ENCODE data around the gene CCDC146.

DNA sequence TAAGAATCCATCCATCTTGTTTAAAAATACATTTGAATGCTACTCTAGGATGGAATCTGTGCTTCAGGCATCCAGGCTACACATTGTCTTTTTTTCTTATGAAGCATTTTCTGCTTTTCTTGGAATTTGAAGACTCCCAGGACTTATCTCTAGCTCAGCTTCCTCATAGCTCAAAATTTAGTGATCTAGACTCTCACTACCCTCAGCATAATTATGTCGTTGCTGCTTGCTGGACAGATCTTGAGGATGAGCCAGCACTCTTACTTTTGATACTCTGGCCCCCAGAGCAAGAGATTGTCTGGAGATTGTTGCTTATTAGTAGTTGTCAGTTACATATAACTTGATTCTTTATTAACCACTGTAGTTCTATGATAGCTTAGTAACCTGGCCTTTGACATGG, 160.5 kb downstream of the CCDC146 start:
- TF ChIP-seq POLR2A (IDR thresholded peaks at IDR 0.05; ENCODE audit: low read depth, low read length) (no peak), TAF1 (IDR thresholded peaks at IDR 0.05; ENCODE audit: low read depth, low read length) (no peak), SPI1 (IDR thresholded peaks at IDR 0.05; ENCODE audit: low read depth, low read length) (no peak)
